Measurements from ENCODE around the gene TVP23C.

TVP23C gene

GRCh38 chr17:15467592-15467991 is 95.7 kb downstream of the TVP23C start, which contains the start of gene CDRT4:
Gene CDRT4, minus strand, starts transcription at chr17:15467621. Its CDS starts 27,383 bp downstream, at chr17:15440238.
- no peak within 1 kb of the TSS for H3K4me3 ChIP-seq (ENCODE audit: low read length)
- DNase-seq (ENCODE audit: low read depth): no peak
- no peak for TF ChIP-seq CTCF (IDR thresholded peaks at IDR 0.05; ENCODE audit: insufficient read depth, low read depth, low read length, missing control alignments)

GRCh38 chr17:15466131-15466530 is 97.2 kb downstream of the TVP23C start:
- no peak for DNase-seq (ENCODE audit: low read depth)
- no peak for TF ChIP-seq CTCF (IDR thresholded peaks at IDR 0.05; ENCODE audit: insufficient read depth, low read depth, low read length, missing control alignments)
- H3K4me3 ChIP-seq (ENCODE audit: low read length): no peak overlapping the region

- no peak for DNase-seq (ENCODE audit: low read depth)
- TF ChIP-seq CTCF (IDR thresholded peaks at IDR 0.05; ENCODE audit: insufficient read depth, low read depth, low read length, missing control alignments): no peak
- no peak overlapping the region for H3K4me3 ChIP-seq (ENCODE audit: low read length)
These were observed 98.1 kb downstream of the TVP23C start for GRCh38 chr17:15465045-15465701.

- no peak overlapping the region for H3K4me3 ChIP-seq (ENCODE audit: low read length)
- TF ChIP-seq CTCF (IDR thresholded peaks at IDR 0.05; ENCODE audit: insufficient read depth, low read depth, low read length, missing control alignments): no peak
- no peak for DNase-seq (ENCODE audit: low read depth)
These were observed 98.9 kb downstream of the TVP23C start for GRCh38 chr17:15464231-15464985.

GRCh38 chr17:15462976-15463772 is 100.1 kb downstream of the TVP23C start:
- no peak for TF ChIP-seq CTCF (IDR thresholded peaks at IDR 0.05; ENCODE audit: insufficient read depth, low read depth, low read length, missing control alignments)
- peak; percentile 11 for DNase-seq (ENCODE audit: low read depth)
- H3K4me3 ChIP-seq (ENCODE audit: low read length): no peak overlapping the region

GRCh38 chr17:15457723-15458094 is 105.6 kb downstream of the TVP23C start:
- no peak overlapping the region for H3K4me3 ChIP-seq (ENCODE audit: low read length)
- no peak for TF ChIP-seq CTCF (IDR thresholded peaks at IDR 0.05; ENCODE audit: insufficient read depth, low read depth, low read length, missing control alignments)
- DNase-seq (ENCODE audit: low read depth): no peak
